ENCODE results near the gene TRIM71. TPM values are rescaled to one million over a fixed set of nuclear protein-coding genes. Genes with fewer than 3 reads are reported as not detected.

TRIM71 gene
- total RNA-seq, 2 donors from 2014 or later, result 11.1 TPM; not detected in 1

DNA sequence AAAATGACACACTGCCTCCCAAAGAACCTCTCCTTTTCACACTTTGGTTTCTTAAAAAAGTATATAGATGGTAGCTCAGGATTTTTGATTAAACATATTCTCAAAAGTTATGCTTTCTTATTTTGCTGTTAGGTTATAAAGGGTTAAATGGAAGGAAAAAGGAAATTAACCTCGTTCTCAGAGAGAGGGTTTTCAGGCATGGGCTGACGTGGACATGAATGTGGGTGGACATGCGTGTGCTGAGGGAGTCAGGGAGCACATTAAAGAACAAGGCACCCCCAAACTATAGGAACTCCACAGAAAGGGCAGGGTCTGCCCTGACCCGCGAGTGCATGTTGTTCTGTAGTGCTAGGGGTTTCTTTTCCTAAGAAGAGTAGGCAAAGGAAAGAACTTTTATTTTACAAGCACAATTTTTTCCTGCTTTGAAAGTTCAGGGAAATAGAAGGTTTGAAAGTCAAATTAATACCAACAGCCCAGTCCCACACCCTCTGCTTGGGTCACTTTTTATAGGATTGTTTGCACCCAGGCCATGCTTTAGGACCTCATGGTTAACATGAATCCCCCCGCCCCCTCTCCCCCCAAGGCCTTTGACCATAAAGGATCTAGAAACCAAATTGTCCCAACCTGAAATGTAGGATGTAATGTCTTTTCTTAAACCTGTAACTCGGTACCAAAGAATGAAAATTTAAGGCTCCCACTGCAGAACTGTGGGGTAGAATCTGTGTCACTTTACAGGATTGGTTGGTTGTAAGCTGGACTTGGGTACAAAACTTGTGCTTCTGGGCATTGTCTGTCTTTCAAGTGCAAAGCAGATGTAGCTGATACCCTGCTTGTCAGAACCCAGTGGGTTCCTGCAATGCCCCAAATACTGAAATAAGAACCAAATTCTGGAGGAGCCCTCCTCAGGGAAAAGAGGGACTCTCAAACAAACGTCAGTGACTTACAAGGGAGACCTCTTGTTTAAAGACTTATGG, 75.1 kb downstream of the TRIM71 start:
- Histone ChIP-seq H3K4me1 (replicated peaks) (no peaks in the 10 kb centered on the region), H3K27ac (no peak overlapping the region), H3K4me3 (no peak overlapping the region), H3K36me3 (no peaks in the 10 kb centered on the region), H3K9me3 (no peaks in the 10 kb centered on the region), H3K27me3 (replicated peaks; ENCODE audit: insufficient read depth) (no peaks in the 10 kb centered on the region)
- TF ChIP-seq, protein P1, sequence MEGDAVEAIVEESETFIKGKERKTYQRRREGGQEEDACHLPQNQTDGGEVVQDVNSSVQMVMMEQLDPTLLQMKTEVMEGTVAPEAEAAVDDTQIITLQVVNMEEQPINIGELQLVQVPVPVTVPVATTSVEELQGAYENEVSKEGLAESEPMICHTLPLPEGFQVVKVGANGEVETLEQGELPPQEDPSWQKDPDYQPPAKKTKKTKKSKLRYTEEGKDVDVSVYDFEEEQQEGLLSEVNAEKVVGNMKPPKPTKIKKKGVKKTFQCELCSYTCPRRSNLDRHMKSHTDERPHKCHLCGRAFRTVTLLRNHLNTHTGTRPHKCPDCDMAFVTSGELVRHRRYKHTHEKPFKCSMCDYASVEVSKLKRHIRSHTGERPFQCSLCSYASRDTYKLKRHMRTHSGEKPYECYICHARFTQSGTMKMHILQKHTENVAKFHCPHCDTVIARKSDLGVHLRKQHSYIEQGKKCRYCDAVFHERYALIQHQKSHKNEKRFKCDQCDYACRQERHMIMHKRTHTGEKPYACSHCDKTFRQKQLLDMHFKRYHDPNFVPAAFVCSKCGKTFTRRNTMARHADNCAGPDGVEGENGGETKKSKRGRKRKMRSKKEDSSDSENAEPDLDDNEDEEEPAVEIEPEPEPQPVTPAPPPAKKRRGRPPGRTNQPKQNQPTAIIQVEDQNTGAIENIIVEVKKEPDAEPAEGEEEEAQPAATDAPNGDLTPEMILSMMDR (IDR thresholded peaks at IDR 0.05), result no peak
- TF ChIP-seq POLR2A (IDR thresholded peaks at IDR 0.05) (no peak), POLR2AphosphoS5 (IDR thresholded peaks at IDR 0.05) (no peak)
- no peak for DNase-seq (ENCODE audit: low spot score)
- intact Hi-C loops (cut with DNase I), result no loop called here
- WGBS, result 72% methylated on average over 8 of the region's 8 CpGs

DNA sequence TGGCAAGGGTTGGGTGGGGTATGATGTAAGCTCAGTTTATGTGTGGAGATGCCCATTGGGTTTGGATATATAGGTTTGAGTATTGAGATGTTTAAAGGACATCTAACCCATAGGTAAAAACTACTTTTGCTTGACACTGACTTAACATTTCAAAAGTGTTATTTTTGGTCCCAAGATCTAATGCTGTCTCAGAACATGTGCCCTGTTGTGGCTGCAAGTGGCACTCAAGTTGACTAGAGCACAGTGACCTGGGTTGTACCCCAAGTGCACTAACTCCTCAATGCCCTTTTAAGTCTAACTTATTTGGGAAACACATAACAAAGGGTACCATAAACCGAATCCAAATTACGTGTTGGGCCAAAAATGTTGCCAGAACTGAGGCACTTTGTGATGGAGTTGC, 77.2 kb downstream of the TRIM71 start:
- TF ChIP-seq POLR2AphosphoS5 (IDR thresholded peaks at IDR 0.05) (no peak), POLR2A (IDR thresholded peaks at IDR 0.05) (no peak)
- TF ChIP-seq, protein P1 (IDR thresholded peaks at IDR 0.05), result no peak
- 82% methylated on average over 2 of the region's 2 CpGs for WGBS
- intact Hi-C loops (cut with DNase I), result no loop called here
- Histone ChIP-seq H3K27ac (no peak overlapping the region), H3K4me1 (replicated peaks) (no peaks in the 10 kb centered on the region), H3K9me3 (no peaks in the 10 kb centered on the region), H3K4me3 (no peak overlapping the region), H3K36me3 (no peaks in the 10 kb centered on the region), H3K27me3 (replicated peaks; ENCODE audit: insufficient read depth) (no peaks in the 10 kb centered on the region)
- no peak for DNase-seq (ENCODE audit: low spot score)

DNA sequence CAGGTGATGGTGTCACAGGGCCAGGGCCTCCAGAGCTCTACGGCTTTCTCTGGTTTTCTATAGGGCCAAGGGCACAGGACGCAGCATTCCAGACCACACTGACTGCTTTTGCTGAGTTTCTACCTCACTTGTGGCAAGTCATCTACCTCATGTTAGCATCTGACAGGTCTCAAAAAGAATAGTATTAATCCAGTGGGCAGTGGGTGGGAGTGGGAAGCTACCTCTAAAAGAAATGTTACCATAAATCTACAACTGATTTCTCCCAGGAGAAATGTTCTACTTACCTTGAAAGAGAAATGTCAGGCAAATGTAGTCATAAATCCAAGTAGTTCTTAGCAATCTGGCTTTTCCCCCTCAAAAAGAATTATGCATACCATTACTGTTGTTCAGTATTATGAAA, 77.9 kb downstream of the TRIM71 start:
- Histone ChIP-seq H3K27me3 (replicated peaks; ENCODE audit: insufficient read depth) (no peaks in the 10 kb centered on the region), H3K4me3 (no peak overlapping the region), H3K36me3 (no peaks in the 10 kb centered on the region), H3K4me1 (replicated peaks) (no peaks in the 10 kb centered on the region), H3K9me3 (no peaks in the 10 kb centered on the region), H3K27ac (no peak overlapping the region)
- intact Hi-C loops (cut with DNase I), result no loop called here
- TF ChIP-seq, protein P1 (IDR thresholded peaks at IDR 0.05), result no peak
- TF ChIP-seq POLR2A (IDR thresholded peaks at IDR 0.05) (no peak), POLR2AphosphoS5 (IDR thresholded peaks at IDR 0.05) (no peak)
- 98% methylated on average over 2 of the region's 2 CpGs for WGBS
- no peak for DNase-seq (ENCODE audit: low spot score)

DNA sequence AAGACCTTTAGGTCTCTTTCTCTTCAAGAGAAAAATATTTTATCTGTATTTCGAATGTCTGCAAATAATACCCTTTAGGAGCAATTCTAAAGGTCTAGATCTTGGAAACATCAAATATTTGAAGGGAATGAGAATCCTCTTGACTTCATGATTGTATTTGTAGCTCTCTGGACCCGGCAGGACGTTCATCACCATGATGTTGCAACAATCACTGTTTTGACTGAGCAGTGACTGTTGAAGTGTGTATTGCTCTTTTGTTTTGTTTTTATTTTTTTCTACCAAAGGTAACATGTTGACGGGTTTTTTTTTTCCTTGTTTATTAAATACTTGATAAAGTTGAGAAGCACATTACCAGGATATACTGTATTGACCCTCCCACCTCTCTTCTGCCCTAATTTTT, 78.3 kb downstream of the TRIM71 start:
- no peak for DNase-seq (ENCODE audit: low spot score)
- 89% methylated on average over 4 of the region's 4 CpGs for WGBS
- no peaks in the 10 kb centered on the region for H3K36me3 ChIP-seq
- TF ChIP-seq POLR2AphosphoS5 (IDR thresholded peaks at IDR 0.05) (no peak), POLR2A (IDR thresholded peaks at IDR 0.05) (no peak)
- TF ChIP-seq, protein P1 (IDR thresholded peaks at IDR 0.05), result no peak
- no peaks in the 10 kb centered on the region for H3K4me1 ChIP-seq (replicated peaks)
- no peaks in the 10 kb centered on the region for H3K9me3 ChIP-seq
- intact Hi-C loops (cut with DNase I), result no loop called here
- no peak overlapping the region for H3K27ac ChIP-seq
- no peak overlapping the region for H3K4me3 ChIP-seq
- no peaks in the 10 kb centered on the region for H3K27me3 ChIP-seq (replicated peaks; ENCODE audit: insufficient read depth)

Measured in prostate gland (tissue), 2 donors.